ENCODE measurements around the gene TENT5A. TPM values are rescaled to one million over a fixed set of nuclear protein-coding genes. Genes with fewer than 3 reads are reported as not detected.

Gene TENT5A
- total RNA-seq, 4 donors from 2014 or later = 7.9 to 74.9 (median 23.3) TPM

DNA sequence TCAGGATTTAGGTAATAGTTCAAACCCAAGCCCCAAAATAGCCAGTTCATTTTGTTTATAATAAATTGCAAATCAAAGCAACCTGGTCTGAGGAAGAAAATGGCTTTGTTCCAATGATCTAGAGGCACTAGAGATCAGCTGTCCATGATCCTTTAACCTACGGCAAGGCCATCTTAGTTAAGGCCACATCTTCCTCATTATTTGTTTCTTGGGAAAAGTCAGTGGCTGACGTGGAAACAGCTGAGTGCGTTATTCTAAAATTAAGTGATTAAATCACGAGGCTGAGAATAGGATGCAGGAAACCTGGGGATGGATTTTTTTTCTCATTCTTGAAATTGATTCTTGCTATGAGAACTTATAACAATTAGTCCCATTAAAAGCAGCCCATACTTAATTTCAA is 10.1 kb upstream of the TENT5A start:
- H3K27me3 ChIP-seq = no peaks in the 10 kb centered on the region
- no peak for TF ChIP-seq POLR2A (IDR thresholded peaks at IDR 0.05)
- no peak overlapping the region for H3K4me3 ChIP-seq
- no peaks in the 10 kb centered on the region for H3K36me3 ChIP-seq
- H3K27ac ChIP-seq = no peak overlapping the region
- no peak for DNase-seq
- intact Hi-C loops (cut with DNase I; ENCODE audit: low total_unique reads) = no loop called here
- H3K9me3 ChIP-seq = no peaks in the 10 kb centered on the region
- H3K4me1 ChIP-seq = no peaks in the 10 kb centered on the region

DNA sequence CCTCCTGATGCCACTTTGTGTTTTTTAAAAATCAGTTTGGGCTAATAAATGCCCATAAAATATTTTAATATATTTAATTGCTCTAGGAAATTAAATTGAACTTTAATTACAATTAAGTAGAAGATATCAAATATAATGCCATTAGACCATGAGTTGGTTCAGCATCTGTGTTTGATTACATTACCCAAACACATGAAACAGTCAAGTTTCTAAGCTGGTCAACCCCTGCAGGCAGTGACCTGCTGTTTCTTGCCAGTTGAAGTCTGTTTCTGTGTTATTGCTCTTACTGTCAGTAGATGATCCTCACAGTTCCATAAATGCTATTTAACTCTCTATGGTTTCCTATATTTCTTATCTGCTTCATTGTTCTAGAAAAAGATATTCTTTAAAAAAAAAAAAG is 9.7 kb upstream of the TENT5A start:
- Histone ChIP-seq H3K27me3 (no peaks in the 10 kb centered on the region), H3K4me3 (no peak overlapping the region), H3K9me3 (no peaks in the 10 kb centered on the region), H3K36me3 (no peaks in the 10 kb centered on the region), H3K4me1 (no peaks in the 10 kb centered on the region), H3K27ac (no peak overlapping the region)
- DNase-seq = no peak
- intact Hi-C loops (cut with DNase I; ENCODE audit: low total_unique reads) = no loop called here
- no peak for TF ChIP-seq POLR2A (IDR thresholded peaks at IDR 0.05)
- no peak for TF ChIP-seq CTCF (IDR thresholded peaks at IDR 0.05)

- TF ChIP-seq CTCF (IDR thresholded peaks at IDR 0.05) (no peak), POLR2A (IDR thresholded peaks at IDR 0.05) (no peak)
- Histone ChIP-seq H3K27ac (no peak overlapping the region), H3K27me3 (no peaks in the 10 kb centered on the region), H3K4me3 (no peak overlapping the region), H3K36me3 (no peaks in the 10 kb centered on the region), H3K9me3 (no peaks in the 10 kb centered on the region), H3K4me1 (no peaks in the 10 kb centered on the region)
- no peak for DNase-seq
- intact Hi-C loops (cut with DNase I; ENCODE audit: low total_unique reads) = no loop called here
These were observed 8.7 kb upstream of the TENT5A start for GRCh38 chr6:81761197-81761596.

DNA sequence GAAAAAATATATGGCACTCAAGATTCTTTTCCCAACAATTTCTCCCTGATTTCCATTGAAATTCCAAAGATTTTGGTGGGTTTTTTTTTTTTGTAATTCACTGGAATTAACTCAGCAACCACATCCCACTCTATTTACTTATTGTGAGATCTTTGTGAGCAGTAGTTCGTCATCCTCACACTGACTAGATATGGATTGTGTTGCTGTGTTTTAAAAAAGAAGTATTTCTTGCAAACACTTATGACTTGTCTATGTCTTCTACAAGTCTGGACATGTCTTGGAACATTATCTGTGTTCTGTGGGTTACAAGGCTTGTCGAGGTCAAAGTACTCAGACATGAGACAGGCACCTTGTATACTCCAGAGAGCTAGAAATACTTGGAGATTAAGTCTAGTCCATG is 7.3 kb upstream of the TENT5A start:
- H3K4me1 ChIP-seq = no peaks in the 10 kb centered on the region
- no peaks in the 10 kb centered on the region for H3K36me3 ChIP-seq
- no peaks in the 10 kb centered on the region for H3K9me3 ChIP-seq
- H3K27ac ChIP-seq = no peak overlapping the region
- TF ChIP-seq POLR2A (IDR thresholded peaks at IDR 0.05) = no peak
- TF ChIP-seq CTCF (IDR thresholded peaks at IDR 0.05) = no peak
- no peaks in the 10 kb centered on the region for H3K27me3 ChIP-seq
- H3K4me3 ChIP-seq = no peak overlapping the region
- intact Hi-C loops (cut with DNase I; ENCODE audit: low total_unique reads) = no loop called here
- no peak for DNase-seq

GRCh38 chr6:81758221-81758620 is 5.7 kb upstream of the TENT5A start:
- TF ChIP-seq CTCF (IDR thresholded peaks at IDR 0.05) = no peak
- DNase-seq = no peak
- intact Hi-C loops (cut with DNase I; ENCODE audit: low total_unique reads) = no loop called here
- H3K4me3 ChIP-seq = no peak overlapping the region
- no peaks in the 10 kb centered on the region for H3K27me3 ChIP-seq
- no peaks in the 10 kb centered on the region for H3K36me3 ChIP-seq
- no peaks in the 10 kb centered on the region for H3K4me1 ChIP-seq
- no peaks in the 10 kb centered on the region for H3K9me3 ChIP-seq
- no peak overlapping the region for H3K27ac ChIP-seq

- H3K27ac ChIP-seq = no peak overlapping the region
- no peak for DNase-seq
- no peaks in the 10 kb centered on the region for H3K36me3 ChIP-seq
- intact Hi-C loops (cut with DNase I; ENCODE audit: low total_unique reads) = no loop called here
- TF ChIP-seq CTCF (IDR thresholded peaks at IDR 0.05) (no peak), POLR2A (IDR thresholded peaks at IDR 0.05) (no peak)
- no peak overlapping the region for H3K4me3 ChIP-seq
- no peaks in the 10 kb centered on the region for H3K9me3 ChIP-seq
- no peaks in the 10 kb centered on the region for H3K4me1 ChIP-seq
- no peaks in the 10 kb centered on the region for H3K27me3 ChIP-seq
These were observed 4.2 kb upstream of the TENT5A start for GRCh38 chr6:81756690-81757089.

All from uterus (tissue), 4 donors.